ENCODE measurements around the gene GAN.
"Not testable (repeated sequence)": the region's sequence is repeated elsewhere in the genome, so short reads cannot be mapped to it uniquely, and the experiment has no call there.

Gene GAN

DNA sequence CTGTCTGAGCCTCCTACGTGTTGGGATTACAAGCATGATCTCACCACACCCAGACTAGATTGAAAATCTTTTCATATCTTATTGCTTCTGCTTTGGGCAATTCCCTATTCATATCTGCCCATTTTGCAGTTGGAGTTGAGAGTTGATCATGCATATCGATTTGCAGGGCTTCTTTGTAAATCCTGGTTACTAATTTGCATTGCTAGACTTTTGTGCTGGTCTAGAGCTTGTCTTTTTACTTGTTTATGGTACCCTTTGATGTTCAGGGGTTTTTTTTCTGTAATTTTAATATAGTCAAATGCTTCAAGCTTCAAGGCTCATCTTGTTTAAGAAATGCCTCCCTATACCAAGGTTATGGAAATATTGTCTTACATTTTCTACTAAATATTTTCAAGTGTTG, 106.4 kb downstream of the GAN start:
- H3K4me1 ChIP-seq = peaks cover 7 to 20% (median 14%) of the 10 kb centered on the region in 10 experiments; a peak in 19 of 20 replicates
- H3K9me3 ChIP-seq (replicated peaks in 1 of 11) = peaks cover 11 to 20% (median 12%) of the 10 kb centered on the region in 11 experiments
- no peaks in the 10 kb centered on the region for H3K36me3 ChIP-seq
- no peaks in the 10 kb centered on the region for H4K20me1 ChIP-seq
- no peak overlapping the region for H3K27ac ChIP-seq
- no peak overlapping the region for H3K4me3 ChIP-seq
- H3K9ac ChIP-seq = no peak overlapping the region
- TF ChIP-seq Cebpa-rat (IDR thresholded peaks at IDR 0.05) = no peak
- no peak overlapping the region for H3K4me2 ChIP-seq
- H3K27me3 ChIP-seq = no peaks in the 10 kb centered on the region

DNA sequence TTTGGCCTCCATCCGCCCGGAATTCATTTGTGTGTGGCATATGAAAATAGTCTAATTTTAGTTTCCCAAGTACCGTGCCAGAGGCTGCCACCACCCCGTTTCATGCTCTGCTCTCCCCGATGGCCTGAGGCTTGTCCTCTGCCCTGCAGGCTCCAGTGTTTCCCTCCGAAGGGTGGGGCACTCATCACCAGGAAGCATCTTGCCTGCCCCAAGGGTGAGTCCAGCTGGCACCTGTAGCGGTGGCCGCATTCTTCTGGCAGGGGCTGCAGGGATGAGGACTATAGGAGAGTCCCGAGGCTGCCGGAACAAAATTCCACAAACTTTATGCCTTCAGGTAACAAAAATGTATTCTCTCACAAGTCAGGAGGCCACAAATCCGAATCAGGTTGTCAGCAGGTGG, 106.8 kb downstream of the GAN start:
- no peak overlapping the region for H3K27ac ChIP-seq
- peaks cover 7 to 20% (median 14%) of the 10 kb centered on the region in 10 experiments; a peak in 19 of 20 replicates for H3K4me1 ChIP-seq
- no peaks in the 10 kb centered on the region for H4K20me1 ChIP-seq
- no peak for TF ChIP-seq Cebpa-rat (IDR thresholded peaks at IDR 0.05)
- no peak overlapping the region for H3K4me2 ChIP-seq
- H3K27me3 ChIP-seq = no peaks in the 10 kb centered on the region
- no peak overlapping the region for H3K4me3 ChIP-seq
- peaks cover 11 to 20% (median 12%) of the 10 kb centered on the region in 11 experiments for H3K9me3 ChIP-seq (replicated peaks in 1 of 11)
- no peak overlapping the region for H3K9ac ChIP-seq
- H3K36me3 ChIP-seq = no peaks in the 10 kb centered on the region

DNA sequence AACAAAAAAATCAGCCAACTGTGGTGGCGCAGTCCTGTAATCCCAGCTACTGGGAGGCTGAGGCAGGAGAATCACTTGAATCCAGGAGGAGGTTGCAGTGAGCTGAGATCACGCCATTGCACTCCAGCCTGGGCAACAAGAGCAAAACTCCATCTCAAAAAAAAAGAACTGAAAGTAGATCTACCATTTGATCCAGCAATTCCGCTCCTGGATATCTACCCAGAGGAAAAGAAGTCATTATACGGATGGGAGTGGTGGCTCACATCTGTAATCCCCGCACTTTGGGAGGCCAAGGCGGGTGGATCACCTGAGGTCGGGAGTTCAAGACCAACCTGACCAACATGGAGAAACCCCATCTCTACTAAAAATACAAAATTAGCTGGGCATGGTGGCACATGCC, 107.4 kb downstream of the GAN start:
- H3K9me3 ChIP-seq (replicated peaks in 1 of 11) = peaks cover 11 to 25% (median 13%) of the 10 kb centered on the region in 11 experiments
- not testable (repeated sequence) for H3K27ac ChIP-seq, H3K4me2 ChIP-seq, H3K36me3 ChIP-seq, H3K4me3 ChIP-seq, H3K27me3 ChIP-seq, H3K9ac ChIP-seq, H4K20me1 ChIP-seq
- H3K4me1 ChIP-seq = peaks cover 7 to 20% (median 14%) of the 10 kb centered on the region in 10 experiments; a peak in 19 of 20 replicates

- H4K20me1 ChIP-seq = no peaks in the 10 kb centered on the region
- peak overlapping the region; percentile 9 to 84 (median 60); a peak in 20 of 22 replicates for H3K4me2 ChIP-seq
- no peak overlapping the region for H3K9ac ChIP-seq
- no peaks in the 10 kb centered on the region for H3K27me3 ChIP-seq
- peak overlapping the region in 3 of 11 experiments; percentile 2 to 12 (median 9); a peak in 3 of 22 replicates for H3K27ac ChIP-seq
- TF ChIP-seq Cebpa-rat (IDR thresholded peaks at IDR 0.05) = no peak
- peaks cover 14 to 29% (median 19%) of the 10 kb centered on the region in 10 experiments for H3K4me1 ChIP-seq
- peaks cover 11 to 26% (median 13%) of the 10 kb centered on the region in 11 experiments for H3K9me3 ChIP-seq (replicated peaks in 1 of 11)
- H3K4me3 ChIP-seq = no peak overlapping the region
- no peaks in the 10 kb centered on the region for H3K36me3 ChIP-seq
Observed at GRCh38 chr16:81424771-81425170, 110.0 kb downstream of the GAN start.

GRCh38 chr16:81427219-81427618, 112.5 kb downstream of the GAN start:
- Histone ChIP-seq H3K4me3 (no peak overlapping the region), H3K9ac (no peak overlapping the region), H3K4me1 (peaks cover 27 to 44% (median 33%) of the 10 kb centered on the region in 10 experiments), H3K27ac (no peak overlapping the region), H3K4me2 (no peak overlapping the region), H3K9me3 (replicated peaks in 1 of 11) (peaks cover 3 to 16% (median 3%) of the 10 kb centered on the region in 11 experiments), H4K20me1 (no peaks in the 10 kb centered on the region), H3K27me3 (no peaks in the 10 kb centered on the region), H3K36me3 (no peaks in the 10 kb centered on the region)
- TF ChIP-seq Cebpa-rat (IDR thresholded peaks at IDR 0.05) = no peak

- Histone ChIP-seq H3K9me3 (replicated peaks in 1 of 11) (peaks cover 0 to 10% (median 0%) of the 10 kb centered on the region in 11 experiments; a peak in 3 of 22 replicates), H3K36me3 (no peaks in the 10 kb centered on the region), H3K27ac (no peak overlapping the region), H3K4me2 (peak overlapping the region; percentile 1 to 50 (median 25); a peak in 9 of 22 replicates), H3K9ac (no peak overlapping the region), H3K27me3 (no peaks in the 10 kb centered on the region), H4K20me1 (no peaks in the 10 kb centered on the region), H3K4me3 (no peak overlapping the region), H3K4me1 (peaks cover 46 to 59% (median 50%) of the 10 kb centered on the region in 10 experiments)
- no peak for TF ChIP-seq Cebpa-rat (IDR thresholded peaks at IDR 0.05)
Observed at GRCh38 chr16:81429045-81429521, 114.3 kb downstream of the GAN start.

DNA sequence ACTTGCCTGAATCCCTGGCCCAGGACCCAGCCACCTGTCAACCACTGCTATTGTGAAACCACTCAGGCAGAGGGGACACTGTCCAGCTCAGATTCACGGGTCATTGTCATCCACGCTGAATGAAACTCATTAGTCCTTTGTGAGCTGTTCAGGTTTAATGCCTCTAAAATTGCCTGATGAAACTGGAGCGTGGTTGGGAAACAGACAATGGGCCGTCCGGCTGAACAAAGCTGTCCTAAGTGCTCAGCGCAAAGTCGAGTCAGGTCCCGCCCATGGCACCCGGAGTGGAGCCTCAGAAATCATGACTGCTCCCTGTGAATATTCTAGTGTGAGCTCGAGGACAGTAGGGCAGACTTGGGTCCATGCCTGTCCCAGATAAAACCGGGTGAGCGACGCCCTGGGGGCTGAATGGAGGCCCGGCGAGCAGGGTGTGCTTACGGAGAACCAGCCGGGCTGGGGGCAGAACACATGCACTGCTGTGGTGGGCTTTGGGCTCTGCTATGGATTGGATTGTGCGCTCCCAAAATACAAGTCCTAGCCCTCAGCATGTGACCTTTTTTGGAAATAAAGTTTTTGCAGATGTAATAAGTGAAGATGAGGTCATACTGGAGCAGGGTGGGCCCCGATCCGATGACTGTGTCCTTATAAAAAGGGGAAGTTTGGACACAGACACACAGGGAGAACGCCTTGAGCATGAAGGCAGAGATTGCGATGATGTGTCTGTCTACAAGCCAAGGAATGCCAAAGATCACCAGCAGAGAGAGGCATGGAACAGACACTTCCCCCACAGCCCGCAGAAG, 117.0 kb downstream of the GAN start:
- peaks cover 0 to 5% (median 0%) of the 10 kb centered on the region in 11 experiments; a peak in 3 of 22 replicates for H3K9me3 ChIP-seq (replicated peaks in 1 of 11)
- peak overlapping the region in 1 of 11 experiments; percentile 21; a peak in 2 of 22 replicates for H3K9ac ChIP-seq
- no peaks in the 10 kb centered on the region for H4K20me1 ChIP-seq
- H3K4me2 ChIP-seq = peak overlapping the region; percentile 53 to 88 (median 73)
- no peaks in the 10 kb centered on the region for H3K27me3 ChIP-seq
- H3K4me3 ChIP-seq = no peak overlapping the region
- H3K4me1 ChIP-seq = peaks cover 34 to 47% (median 43%) of the 10 kb centered on the region in 10 experiments
- peak overlapping the region in 9 of 11 experiments; percentile 35 to 78 (median 61); a peak in 13 of 22 replicates for H3K27ac ChIP-seq
- H3K36me3 ChIP-seq = no peaks in the 10 kb centered on the region
- no peak for TF ChIP-seq Cebpa-rat (IDR thresholded peaks at IDR 0.05)

DNA sequence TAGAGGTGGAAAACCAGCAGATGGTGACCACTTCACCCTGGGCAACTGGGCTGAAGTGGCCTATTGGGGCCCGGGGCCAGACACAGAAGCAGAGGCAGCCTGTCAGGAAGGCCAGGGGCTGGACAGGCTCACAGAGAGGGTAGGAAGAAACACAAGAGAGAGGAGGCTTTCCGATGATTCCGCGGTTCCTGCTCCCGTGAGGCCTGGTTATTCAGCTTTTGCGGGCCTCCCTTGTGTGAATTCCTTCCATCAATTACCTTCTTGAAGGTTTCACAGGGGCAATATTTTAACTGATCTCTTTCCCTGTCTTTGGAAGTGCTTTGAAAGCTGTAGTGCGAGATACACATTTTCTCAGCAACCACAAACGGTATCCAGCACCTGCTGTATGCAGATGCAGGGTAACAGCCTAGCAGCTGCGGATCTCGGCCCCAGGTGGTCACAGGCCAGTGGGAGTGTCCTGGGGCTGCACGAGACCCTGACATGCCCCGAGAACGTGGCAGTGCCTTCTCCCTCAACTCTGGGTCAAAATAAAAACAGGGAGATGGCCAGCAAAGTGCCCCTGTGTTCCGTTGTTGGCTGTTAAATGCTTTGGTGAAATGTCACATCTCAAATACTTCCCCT, 118.3 kb downstream of the GAN start:
- Histone ChIP-seq H3K27me3 (no peaks in the 10 kb centered on the region), H4K20me1 (no peaks in the 10 kb centered on the region), H3K4me2 (peak overlapping the region; percentile 53 to 88 (median 73)), H3K4me3 (peak overlapping the region in 1 of 10 experiments; percentile 3; a peak in 1 of 20 replicates), H3K36me3 (no peaks in the 10 kb centered on the region), H3K27ac (peak overlapping the region; percentile 18 to 78 (median 60); a peak in 21 of 22 replicates), H3K9ac (peak overlapping the region; percentile 21 to 73 (median 56); a peak in 19 of 22 replicates), H3K4me1 (peaks cover 44 to 54% (median 52%) of the 10 kb centered on the region in 10 experiments), H3K9me3 (replicated peaks in 1 of 11) (no peaks in the 10 kb centered on the region)
- TF ChIP-seq Cebpa-rat (IDR thresholded peaks at IDR 0.05) = no peak

DNA sequence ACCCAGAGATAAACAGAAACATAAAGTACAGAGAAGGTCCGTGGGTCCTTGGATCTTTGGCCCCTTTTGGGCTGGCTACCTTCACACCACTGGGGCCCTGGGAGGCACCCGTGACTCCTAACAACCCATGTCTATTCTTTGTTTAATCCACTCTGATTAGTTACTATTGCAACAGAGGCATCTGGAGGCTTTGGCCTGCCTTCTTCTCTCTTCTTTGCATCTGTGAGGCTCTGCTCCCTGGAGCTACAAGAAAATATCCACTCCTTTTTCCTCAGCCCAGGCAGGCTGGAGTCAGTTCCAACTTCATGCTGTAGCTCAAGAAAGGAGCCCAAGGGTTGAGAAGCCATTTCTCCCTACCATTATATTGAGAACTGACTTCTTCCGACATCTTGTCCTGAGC, 120.3 kb downstream of the GAN start:
- Histone ChIP-seq H3K4me3 (no peak overlapping the region), H3K9me3 (replicated peaks in 1 of 11) (no peaks in the 10 kb centered on the region), H3K27me3 (no peaks in the 10 kb centered on the region), H4K20me1 (no peaks in the 10 kb centered on the region), H3K4me2 (peak overlapping the region in 2 of 11 experiments; percentile 1 to 11; a peak in 1 of 22 replicates), H3K4me1 (peaks cover 48 to 57% (median 53%) of the 10 kb centered on the region in 10 experiments), H3K27ac (no peak overlapping the region), H3K36me3 (no peaks in the 10 kb centered on the region), H3K9ac (no peak overlapping the region)
- no peak for TF ChIP-seq Cebpa-rat (IDR thresholded peaks at IDR 0.05)

All from BLaER1 treated with 17β-estradiol and CSF1 and Interleukin-3, amounts not matched to agents 10 nM and 100 nM (cell line).